ENCODE results near the gene ORAI2.
A peak's percentile ranks its signal among the peaks of the same experiment; 100 is the strongest.

Gene ORAI2

GRCh38 chr7:102395592-102395872, 37.8 kb upstream of the ORAI2 start:
- peak in 1 of 2 donors; percentile 34 for DNase-seq (ENCODE audit: low read depth in 2 of 2)
- TF ChIP-seq CTCF (IDR thresholded peaks at IDR 0.05; ENCODE audit: low read depth, low read length): no peak
- H3K4me3 ChIP-seq (replicated peaks in 1 of 2; ENCODE audit: low read depth in 2 of 2, low read length in 2 of 2): peak overlapping the region; percentile 88 to 92

GRCh38 chr7:102395873-102396709, 37.3 kb upstream of the ORAI2 start, which contains the start of gene PRKRIP1:
Gene PRKRIP1, plus strand, starts transcription at chr7:102396363. Its CDS starts 49 bp downstream, at chr7:102396412.
- DNase-seq (ENCODE audit: low read depth in 2 of 2): peak; percentile 93 to 94
- H3K4me3 ChIP-seq (replicated peaks in 1 of 2; ENCODE audit: low read depth in 2 of 2, low read length in 2 of 2): peak within 1 kb of the TSS; percentile 88 to 92
- TF ChIP-seq CTCF (IDR thresholded peaks at IDR 0.05; ENCODE audit: low read depth, low read length): no peak

GRCh38 chr7:102396710-102397019, 36.7 kb upstream of the ORAI2 start:
- DNase-seq (ENCODE audit: low read depth in 2 of 2): no peak
- TF ChIP-seq CTCF (IDR thresholded peaks at IDR 0.05; ENCODE audit: low read depth, low read length): no peak
- peak overlapping the region; percentile 88 to 92 for H3K4me3 ChIP-seq (replicated peaks in 1 of 2; ENCODE audit: low read depth in 2 of 2, low read length in 2 of 2)

- no peak overlapping the region for H3K4me3 ChIP-seq (replicated peaks in 1 of 2; ENCODE audit: low read depth in 2 of 2, low read length in 2 of 2)
- DNase-seq (ENCODE audit: low read depth in 2 of 2): no peak
- TF ChIP-seq CTCF (IDR thresholded peaks at IDR 0.05; ENCODE audit: low read depth, low read length): no peak
These were observed 34.8 kb upstream of the ORAI2 start for GRCh38 chr7:102398543-102398942.

- TF ChIP-seq CTCF (IDR thresholded peaks at IDR 0.05; ENCODE audit: low read depth, low read length): no peak
- DNase-seq (ENCODE audit: low read depth in 2 of 2): no peak
- H3K4me3 ChIP-seq (replicated peaks in 1 of 2; ENCODE audit: low read depth in 2 of 2, low read length in 2 of 2): no peak overlapping the region
These were observed 33.0 kb upstream of the ORAI2 start for GRCh38 chr7:102400360-102400759.

- no peak for DNase-seq (ENCODE audit: low read depth in 2 of 2)
- TF ChIP-seq CTCF (IDR thresholded peaks at IDR 0.05; ENCODE audit: low read depth, low read length): no peak
- no peak overlapping the region for H3K4me3 ChIP-seq (replicated peaks in 1 of 2; ENCODE audit: low read depth in 2 of 2, low read length in 2 of 2)
These were observed 29.8 kb upstream of the ORAI2 start for GRCh38 chr7:102403563-102403962.
